ENCODE results near the gene GLB1L3.

Gene GLB1L3

DNA sequence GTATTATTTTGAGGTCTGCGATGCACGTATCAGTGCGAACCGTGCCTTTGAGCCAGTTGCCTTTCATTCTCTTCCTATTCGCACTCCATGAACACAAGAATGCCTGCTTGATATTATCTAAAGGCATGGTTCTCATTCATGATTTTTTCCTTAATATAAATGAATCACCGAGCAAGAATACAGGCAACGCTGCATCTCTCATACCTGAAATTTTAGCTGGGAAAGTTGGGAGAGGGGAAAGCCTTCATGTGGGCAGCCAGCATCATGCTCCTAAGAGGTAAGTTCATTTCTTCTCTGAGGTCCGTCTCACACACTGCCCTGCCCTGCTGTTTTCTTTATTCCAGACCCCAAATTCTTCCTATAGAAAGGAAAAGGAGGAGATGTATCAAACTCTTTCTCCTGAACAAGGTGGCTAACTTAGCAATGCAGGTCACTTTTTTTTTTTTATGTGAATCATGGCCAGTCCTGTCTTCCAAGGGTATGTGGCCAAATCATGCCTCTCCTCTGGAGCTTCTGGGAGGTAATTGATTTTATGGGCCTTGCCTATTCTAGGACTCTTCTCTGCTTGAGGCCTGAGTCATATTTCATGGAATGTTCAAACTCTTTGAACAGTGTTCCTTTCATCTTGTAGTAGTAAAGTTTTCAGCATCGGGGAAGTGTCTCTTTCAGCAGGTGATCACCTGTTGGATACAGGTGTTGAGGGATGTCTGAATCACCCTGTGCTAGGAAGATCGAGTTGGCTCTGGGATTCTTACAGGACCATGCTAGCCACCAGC is 58.8 kb downstream of the GLB1L3 start:
- DNase-seq (ENCODE audit: low read depth, low spot score) = no peak
- in situ Hi-C loops (cut with HindIII; ENCODE audit: low sequenced_read_pairs) = no loop called here

GRCh38 chr11:134337051-134337450 is 60.9 kb downstream of the GLB1L3 start:
- in situ Hi-C loops (cut with HindIII; ENCODE audit: low sequenced_read_pairs) = no loop called here
- TF ChIP-seq, protein P1, sequence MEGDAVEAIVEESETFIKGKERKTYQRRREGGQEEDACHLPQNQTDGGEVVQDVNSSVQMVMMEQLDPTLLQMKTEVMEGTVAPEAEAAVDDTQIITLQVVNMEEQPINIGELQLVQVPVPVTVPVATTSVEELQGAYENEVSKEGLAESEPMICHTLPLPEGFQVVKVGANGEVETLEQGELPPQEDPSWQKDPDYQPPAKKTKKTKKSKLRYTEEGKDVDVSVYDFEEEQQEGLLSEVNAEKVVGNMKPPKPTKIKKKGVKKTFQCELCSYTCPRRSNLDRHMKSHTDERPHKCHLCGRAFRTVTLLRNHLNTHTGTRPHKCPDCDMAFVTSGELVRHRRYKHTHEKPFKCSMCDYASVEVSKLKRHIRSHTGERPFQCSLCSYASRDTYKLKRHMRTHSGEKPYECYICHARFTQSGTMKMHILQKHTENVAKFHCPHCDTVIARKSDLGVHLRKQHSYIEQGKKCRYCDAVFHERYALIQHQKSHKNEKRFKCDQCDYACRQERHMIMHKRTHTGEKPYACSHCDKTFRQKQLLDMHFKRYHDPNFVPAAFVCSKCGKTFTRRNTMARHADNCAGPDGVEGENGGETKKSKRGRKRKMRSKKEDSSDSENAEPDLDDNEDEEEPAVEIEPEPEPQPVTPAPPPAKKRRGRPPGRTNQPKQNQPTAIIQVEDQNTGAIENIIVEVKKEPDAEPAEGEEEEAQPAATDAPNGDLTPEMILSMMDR (IDR thresholded peaks at IDR 0.05; ENCODE audit: low read depth, low read length) = no peak
- H3K4me3 ChIP-seq (ENCODE audit: low read depth, low read length) = no peak overlapping the region
- DNase-seq (ENCODE audit: low read depth, low spot score) = no peak

More for the DNA sequence above, 58.8 kb downstream of the GLB1L3 start:
- H3K4me3 ChIP-seq (ENCODE audit: low read depth, low read length) = no peak overlapping the region
- TF ChIP-seq, protein P1 (IDR thresholded peaks at IDR 0.05; ENCODE audit: low read depth, low read length) = no peak

DNA sequence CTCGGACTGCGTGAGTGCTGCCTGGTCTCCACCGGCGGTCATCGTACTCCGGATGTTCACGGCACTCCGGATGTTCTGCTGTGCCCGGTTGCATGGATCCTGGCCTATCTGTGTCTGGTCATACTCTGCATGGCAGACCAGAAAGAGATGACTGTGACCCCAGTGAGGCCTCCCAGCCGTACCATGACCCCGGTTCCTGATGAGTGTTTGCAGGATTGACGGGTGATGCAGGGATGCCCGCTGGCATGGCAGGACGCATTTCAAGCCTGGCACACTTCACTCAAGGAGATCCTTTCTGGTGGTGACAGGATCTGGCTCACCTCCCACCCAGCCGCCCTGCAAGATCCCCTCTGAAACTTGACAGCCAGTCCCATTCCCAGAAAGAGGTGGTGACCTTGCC is 61.9 kb downstream of the GLB1L3 start:
- TF ChIP-seq, protein P1 (IDR thresholded peaks at IDR 0.05; ENCODE audit: low read depth, low read length) = no peak
- DNase-seq (ENCODE audit: low read depth, low spot score) = no peak
- no peak overlapping the region for H3K4me3 ChIP-seq (ENCODE audit: low read depth, low read length)
- in situ Hi-C loops (cut with HindIII; ENCODE audit: low sequenced_read_pairs) = no loop called here

GRCh38 chr11:134338654-134339053 is 62.5 kb downstream of the GLB1L3 start:
- in situ Hi-C loops (cut with HindIII; ENCODE audit: low sequenced_read_pairs) = no loop called here
- DNase-seq (ENCODE audit: low read depth, low spot score) = no peak
- TF ChIP-seq, protein P1 (IDR thresholded peaks at IDR 0.05; ENCODE audit: low read depth, low read length) = no peak
- H3K4me3 ChIP-seq (ENCODE audit: low read depth, low read length) = no peak overlapping the region

DNA sequence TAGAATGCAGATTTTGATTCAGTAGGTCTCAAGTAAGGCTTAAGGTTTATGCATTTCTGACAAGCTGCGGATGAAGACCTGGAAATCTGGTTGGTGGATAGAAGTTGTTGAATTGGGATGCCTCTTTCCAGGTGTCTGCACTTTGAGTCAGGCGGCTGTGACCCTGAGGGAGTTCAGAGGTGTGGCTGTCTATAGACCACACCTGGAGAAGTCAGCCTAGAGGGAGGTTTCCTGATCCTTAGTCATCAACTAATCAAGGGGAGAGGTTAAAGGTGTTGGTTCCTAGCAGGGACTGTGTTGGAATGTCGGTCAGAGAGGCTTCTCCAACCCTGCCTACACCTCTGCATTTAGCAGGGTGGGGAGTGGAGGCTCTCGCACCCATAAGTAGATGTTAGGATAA is 63.6 kb downstream of the GLB1L3 start:
- no peak overlapping the region for H3K4me3 ChIP-seq (ENCODE audit: low read depth, low read length)
- in situ Hi-C loops (cut with HindIII; ENCODE audit: low sequenced_read_pairs) = no loop called here
- TF ChIP-seq, protein P1 (IDR thresholded peaks at IDR 0.05; ENCODE audit: low read depth, low read length) = no peak
- no peak for DNase-seq (ENCODE audit: low read depth, low spot score)

DNA sequence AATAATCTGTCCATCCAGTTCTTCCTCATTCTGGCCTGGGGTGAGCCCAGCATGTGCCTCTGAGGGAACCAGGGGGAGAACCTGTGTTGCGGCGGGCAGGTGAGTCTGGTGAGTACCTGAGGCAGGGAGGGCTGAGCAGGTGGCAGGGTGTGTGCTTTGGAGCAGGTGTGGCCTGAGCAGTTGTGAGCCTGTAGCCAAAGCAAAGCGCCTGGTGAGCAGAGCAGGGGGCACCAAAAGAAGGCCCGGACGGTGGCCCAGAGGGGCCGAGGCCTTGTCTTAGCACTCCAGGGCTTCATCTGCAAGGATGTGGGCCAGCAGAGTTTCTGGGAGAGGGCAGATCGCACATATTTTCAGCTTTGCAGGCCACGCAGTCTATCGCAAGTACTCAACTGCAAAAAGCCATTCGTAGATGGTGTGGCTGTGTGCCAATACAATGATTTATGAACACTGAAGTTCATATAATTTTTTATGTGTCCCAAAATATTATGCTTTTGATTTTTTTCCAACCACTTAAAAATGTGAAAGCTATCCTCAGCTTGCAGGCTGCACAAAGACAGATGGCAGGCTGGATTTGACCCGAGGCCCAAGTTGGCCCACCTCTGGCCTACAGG is 64.3 kb downstream of the GLB1L3 start:
- TF ChIP-seq, protein P1 (IDR thresholded peaks at IDR 0.05; ENCODE audit: low read depth, low read length) = no peak
- in situ Hi-C loops (cut with HindIII; ENCODE audit: low sequenced_read_pairs) = no loop called here
- no peak overlapping the region for H3K4me3 ChIP-seq (ENCODE audit: low read depth, low read length)
- no peak for DNase-seq (ENCODE audit: low read depth, low spot score)

Measured in astrocyte of the spinal cord (primary cell).